NCI-H2196 (cell line): Measurements from ENCODE around the gene SMAD5.

ENCODE experiments used
- DNase-seq: peaks from one replicate; lab custom pipeline; 2025; ENCODE audit not compliant: unreplicated experiment; lab: John Stamatoyannopoulos, UW

Gene SMAD5

GRCh38 chr5:136213919-136214493 is 81.4 kb downstream of the SMAD5 start:
- DNase-seq, result no peak

GRCh38 chr5:136215812-136216211 is 83.2 kb downstream of the SMAD5 start:
- DNase-seq, result no peak

DNA sequence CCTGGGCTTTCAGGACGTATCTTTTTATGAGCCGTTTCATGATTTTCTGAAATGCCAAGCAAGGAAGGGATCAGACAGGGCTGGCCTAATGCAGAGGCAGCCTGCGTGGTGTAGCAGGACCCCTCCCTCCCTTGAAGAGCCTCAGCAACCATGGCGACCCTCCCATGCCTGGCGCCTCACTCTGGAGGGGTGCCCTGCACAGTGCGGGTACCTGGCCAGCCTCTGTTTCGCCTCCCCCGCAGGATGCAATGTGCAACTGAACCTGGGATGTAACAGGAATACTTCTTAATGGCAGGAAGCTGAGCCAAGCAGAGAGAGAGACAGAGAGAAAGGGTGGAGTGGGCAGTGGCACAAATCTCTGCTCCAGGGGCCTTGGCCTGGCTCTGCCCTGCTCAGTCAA is 83.6 kb downstream of the SMAD5 start:
- no peak for DNase-seq

DNA sequence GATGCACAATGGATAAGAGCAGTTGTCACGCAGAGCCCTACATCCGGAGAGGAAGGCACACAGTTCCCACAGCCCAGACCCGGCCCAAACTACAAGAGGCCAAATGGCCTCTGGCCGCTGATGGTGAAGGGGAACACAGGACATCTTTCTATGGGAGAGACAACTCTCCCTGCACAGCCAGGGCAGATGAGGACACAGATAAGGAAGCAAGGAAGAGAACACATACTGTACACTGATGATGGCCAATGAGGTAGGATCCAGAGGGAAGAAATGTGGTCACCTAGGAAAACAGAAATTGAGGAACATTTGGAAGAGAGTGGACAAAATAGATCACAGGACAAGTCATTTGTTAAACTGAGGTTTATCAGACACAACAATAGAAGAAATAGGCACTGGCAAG is 88.7 kb downstream of the SMAD5 start:
- DNase-seq, result no peak

DNA sequence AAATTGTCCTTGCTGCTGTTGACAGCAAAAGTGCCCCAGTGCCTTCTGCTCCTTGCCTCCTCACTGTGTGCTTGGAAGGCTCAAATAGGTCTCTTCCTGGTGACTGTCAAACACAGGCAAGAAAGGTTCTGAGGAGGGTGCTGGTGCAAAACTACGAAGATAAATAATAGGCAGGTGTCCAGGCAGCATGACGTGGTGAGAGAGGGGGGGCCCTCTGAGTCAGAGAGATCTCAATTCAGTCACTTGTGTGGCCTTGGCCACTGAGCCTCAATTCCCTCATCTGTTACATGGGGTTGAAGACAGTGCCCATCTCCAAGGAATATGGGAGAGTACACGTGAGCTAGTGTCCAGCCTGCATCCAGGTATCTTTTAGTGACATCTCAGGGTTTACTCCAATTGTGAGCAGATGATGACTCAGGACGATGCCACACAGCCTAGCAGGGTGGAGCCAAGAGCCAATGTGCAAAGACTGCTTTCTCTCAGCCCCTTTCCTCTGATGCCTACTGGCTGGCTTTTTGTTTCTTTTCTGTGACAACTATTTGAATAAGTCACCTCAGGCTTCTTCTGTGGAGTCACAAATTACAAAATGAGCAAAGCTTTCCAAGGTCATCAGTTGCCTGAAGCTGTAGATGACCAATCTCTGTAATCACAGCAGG is 90.1 kb downstream of the SMAD5 start:
- no peak for DNase-seq

DNA sequence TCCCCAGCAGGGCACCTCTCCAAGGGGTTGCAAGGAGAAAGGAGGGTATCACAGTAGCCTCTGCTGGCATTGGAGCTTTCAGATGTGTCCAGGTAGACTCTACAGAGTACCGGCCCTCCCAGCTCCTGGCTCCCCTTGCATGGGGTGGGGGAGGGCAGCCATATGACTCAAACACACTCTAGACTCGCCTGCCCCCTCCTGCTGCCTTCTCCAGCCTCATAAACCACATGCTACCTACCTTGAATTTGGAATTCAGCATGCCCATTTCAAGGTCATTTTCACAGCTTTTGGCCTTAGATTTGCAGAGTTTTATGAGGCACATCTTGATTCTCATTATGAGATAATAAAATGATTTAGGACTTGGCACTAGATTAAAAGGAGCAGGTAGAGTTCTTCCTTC is 93.2 kb downstream of the SMAD5 start:
- DNase-seq, result no peak

DNA sequence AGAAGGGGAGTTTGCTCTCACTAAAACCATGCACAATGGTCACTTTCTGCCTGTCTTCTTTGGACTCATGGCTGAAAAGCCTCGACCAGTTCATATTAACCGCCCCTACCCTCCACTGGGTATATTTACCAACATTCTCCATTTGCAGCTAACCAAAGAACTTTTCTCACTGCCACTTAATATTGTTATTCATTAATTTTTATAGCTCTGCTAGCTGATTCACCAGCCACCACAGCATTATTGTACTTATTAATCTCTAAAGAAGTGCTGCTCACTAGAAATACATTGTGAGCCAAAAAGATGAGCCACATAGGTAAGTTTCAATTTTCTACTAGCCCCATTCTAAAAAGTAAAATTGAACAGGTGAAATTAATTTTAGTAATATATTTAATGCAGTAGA is 93.8 kb downstream of the SMAD5 start:
- DNase-seq, result no peak

- DNase-seq, result no peak
Observed at GRCh38 chr5:136228136-136228757, 95.6 kb downstream of the SMAD5 start.

GRCh38 chr5:136230176-136230575 is 97.5 kb downstream of the SMAD5 start:
- no peak for DNase-seq

GRCh38 chr5:136232316-136232715 is 99.7 kb downstream of the SMAD5 start:
- DNase-seq, result no peak
